GOT3 (cell line): ENCODE data around the gene GOLGA3.
"Not testable (repeated sequence)": the region's sequence is repeated elsewhere in the genome, so short reads cannot be mapped to it uniquely, and the experiment has no call there.

Experiments
- DNase-seq: peaks from one replicate; lab custom pipeline; 2025; ENCODE audit warnings: mixed read lengths; lab: John Stamatoyannopoulos, UW

Gene GOLGA3

DNA sequence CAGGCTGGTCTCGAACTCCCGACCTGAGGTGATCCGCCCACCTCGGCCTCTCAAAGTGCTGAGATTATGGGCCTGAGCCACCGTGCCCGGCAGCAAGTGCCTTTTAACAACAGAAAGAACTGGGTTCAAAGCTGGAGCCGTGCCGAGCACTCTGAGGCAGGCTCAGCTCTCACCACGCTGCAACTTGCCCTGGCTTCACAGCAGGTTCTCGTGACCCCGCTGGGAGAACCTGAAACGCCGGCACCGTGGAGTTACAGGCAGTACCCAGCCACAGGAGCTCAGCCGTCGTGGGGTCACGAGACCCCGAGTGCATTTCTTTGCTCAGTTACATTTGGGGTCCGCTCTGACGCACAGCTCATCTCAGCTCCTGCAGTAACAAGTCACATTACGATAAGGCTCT, 14.4 kb downstream of the GOLGA3 start:
- no peak for DNase-seq

DNA sequence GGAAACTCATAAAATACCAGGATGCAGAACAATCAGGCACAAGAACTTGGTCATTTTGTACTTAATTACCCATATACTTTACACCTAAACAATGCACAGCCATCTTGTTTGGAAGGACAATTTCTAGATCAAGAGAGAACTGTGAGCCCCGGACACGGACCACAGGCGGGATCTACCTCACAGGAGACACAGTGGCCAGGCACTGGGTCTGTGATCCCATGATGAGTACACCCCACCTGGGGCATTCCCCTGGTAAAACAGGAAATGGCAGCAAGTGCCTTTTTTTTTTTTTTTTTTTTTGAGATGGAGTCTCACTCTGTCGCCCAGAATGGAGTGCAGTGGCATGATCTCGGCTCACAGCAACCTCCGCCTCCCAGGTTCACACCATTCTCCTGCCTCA, 15.2 kb downstream of the GOLGA3 start:
- DNase-seq: no peak

DNA sequence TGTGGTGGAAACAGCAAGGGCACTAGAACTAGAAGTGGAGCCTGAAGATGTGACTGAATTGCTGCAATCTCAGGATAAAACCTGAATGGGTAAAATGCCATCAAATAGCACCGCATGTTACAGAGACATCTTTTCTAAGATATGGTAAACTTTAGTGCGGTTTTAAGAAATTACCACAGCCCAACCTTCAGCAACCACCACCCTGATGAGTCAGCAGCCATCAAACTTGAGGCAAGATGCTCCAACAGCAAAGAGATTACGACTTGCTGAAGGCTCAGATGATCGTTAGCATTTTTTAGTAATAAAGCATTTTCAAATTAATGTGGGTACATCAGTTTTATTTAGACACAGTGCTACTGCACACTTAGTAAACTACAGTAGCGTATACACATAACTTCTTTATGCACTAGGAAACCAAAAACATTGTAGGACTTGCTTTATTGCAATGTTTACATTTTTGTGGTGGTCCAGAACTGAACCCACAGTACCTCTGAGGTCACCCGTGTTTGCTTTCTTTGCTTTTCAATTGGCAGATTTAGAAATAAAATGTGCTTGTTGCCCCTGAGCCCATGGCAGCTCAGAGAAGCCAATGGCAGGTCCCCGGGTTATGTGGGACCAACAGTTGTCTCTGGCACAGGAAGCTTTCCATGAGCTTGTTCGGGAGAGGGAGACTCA, 15.9 kb downstream of the GOLGA3 start:
- no peak for DNase-seq

DNA sequence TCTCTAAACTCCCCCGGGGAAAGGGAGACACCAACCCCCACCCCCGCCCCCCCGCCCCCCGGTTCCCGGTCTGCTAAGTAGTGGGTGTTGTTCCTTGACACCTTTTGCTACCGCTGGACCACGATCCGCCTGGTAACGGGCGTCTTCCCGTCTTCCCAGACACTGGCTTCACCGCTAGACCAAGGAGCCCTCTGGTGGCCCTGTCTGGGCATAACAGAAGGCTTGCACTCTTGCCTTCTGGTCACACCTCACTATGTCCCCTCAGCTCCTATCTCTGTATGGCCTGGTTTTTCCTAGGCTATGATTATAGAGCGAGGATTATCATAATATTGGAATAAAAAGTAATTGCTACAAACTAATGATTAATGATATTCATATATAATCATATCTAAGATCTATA, 19.3 kb downstream of the GOLGA3 start:
- not testable (repeated sequence) for DNase-seq

DNA sequence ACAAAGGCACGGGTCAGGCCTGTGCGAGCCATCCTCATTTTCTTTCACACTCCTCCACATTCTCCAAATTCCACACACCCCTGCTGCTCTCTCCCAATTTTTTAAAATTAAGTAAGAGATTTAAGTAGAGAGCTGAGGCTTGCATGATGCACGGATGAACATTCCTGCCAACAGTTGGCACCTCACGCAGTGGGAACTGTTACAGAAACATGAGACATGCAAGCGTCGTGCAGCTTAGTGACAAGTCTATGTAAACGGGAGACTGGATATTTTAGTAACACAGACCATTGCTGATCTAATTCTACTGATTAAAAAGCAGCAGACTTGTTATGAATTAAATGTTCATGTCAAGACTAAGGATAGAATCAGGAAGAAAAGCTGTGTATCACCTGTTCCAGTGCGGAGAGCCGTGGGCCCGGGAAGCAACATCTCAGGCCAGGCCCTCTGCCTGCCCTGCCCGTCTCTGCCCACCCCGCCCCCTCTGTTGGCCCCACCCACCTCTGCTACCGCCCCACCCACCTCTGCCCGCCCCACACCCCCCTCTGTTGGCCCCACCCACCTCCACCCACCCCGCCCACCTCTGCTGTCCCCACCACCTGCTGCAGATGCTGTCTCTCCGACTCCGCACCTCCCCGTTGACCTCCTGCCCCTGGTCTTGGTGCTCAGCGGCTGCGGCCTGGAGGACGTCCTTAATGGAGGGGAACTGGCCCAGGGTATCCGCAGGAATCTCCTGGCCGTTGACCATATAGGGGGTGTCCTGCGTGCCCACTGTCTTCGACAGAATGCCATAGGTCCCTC, 21.2 kb downstream of the GOLGA3 start:
- DNase-seq: no peak

DNA sequence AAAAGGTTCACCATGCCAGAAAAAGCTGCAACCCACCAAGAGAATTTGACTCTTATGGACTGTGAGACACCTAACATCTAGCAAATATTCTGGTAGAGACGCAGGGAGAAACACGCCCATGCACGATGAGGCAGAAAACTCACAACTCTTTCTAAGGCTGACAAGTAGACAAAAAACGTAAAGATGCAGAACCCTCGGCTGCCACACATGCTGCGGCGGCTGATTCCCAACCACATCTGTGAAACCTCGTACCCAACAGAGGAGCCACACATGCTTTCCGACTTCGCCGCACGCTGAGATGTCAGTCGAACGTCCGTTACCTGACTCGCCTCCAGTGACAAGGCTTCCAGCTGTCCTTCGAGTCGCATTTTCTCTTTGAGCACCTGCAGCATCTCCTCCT, 21.8 kb downstream of the GOLGA3 start:
- DNase-seq: no peak

DNA sequence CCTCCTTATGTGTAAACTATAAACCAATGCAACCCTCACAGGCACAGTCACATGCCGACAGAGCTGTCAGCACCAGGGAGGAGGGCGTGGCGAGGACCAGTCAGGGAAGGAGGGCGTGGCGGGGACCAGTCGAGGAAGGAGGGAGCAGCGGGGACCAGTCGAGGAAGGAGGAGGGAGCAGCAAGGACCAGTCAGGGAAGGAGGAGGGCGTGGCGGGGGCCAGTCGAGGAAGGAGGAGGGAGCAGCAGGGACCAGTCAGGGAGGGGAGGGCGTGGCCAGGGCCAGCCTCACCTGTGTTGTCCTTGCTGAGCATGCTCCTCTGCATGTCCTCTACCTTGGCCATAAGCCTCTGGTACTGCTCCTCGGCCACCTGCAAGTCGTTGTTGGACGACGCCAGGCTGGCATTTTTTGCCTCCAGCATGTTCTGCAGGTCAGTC, 24.2 kb downstream of the GOLGA3 start:
- DNase-seq: no peak

DNA sequence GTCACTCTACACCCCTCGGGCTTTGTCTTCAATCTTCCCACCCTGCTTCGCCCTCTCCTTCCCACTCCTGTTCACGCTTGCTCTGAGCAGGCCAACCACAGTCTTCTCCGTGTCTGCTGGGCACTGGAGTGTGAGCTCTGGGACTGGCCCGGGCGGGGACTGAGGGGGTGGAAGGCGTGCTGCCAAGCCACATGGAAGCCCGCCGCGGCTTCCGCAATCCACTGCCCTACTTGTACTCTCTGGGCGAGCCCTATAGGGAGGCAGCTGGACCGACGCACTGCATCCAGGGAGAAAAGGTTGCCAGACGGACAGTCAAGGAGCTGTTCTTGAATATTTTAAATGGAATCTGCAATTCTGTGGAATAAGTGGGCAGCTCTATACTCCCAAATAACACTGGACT, 24.8 kb downstream of the GOLGA3 start:
- DNase-seq: no peak

DNA sequence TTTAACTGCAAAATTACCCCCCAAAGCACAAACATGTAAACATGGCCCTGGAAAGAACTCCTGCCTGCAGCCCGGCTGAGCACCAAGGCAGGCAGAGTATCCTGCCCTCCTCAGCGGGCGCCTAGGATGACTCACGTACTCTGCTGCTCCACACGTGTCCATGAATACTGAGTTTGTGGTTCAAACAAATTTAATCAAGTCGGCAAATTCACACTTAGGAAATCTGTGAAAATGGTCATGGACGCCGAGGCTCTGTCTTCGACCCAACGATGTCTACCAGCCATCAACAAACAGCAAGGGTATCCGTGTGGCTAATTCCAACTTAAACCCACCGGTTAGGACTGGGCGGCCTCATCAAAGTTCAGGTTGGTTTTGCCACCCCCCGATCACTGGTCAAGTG, 25.5 kb downstream of the GOLGA3 start:
- DNase-seq: no peak

DNA sequence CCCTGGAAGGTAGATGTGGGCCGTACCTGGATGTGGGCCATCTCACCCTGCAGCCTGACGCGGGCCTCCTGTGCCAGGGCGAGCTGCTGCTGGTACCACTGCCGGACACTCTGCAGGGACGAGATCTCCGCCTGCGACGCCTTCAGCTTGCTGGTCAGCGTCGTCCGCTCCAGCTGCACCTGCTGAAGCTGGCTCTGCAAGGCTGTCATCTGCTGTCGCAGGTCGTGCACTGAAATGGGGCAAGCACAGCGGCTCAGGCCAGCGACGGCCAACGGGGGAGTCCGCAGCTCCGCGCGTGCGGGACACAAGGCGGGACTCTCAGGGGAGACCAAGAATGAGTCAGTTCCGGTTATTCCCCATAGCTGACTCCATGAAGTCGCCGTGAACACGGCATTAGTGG, 26.9 kb downstream of the GOLGA3 start:
- no peak for DNase-seq

DNA sequence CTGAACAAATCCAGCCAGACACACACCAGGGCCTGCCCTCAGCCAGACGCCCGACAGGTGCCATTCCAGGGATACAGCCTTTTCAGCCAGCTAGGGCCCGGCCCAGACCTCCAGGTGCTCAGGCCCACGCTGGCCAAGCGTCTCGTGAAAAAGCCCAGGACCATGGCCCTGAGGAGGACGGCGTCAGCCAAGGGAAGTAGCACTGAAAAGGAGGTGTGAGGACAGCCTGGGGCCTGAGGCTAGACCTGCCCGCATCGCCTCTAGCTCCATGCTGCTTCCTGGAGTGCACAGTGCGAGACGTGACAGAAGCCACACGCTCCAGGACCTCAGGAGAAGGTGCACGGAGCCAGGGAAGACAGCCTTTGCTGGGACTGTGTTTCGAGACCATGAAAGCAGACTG, 29.8 kb downstream of the GOLGA3 start:
- no peak for DNase-seq

DNA sequence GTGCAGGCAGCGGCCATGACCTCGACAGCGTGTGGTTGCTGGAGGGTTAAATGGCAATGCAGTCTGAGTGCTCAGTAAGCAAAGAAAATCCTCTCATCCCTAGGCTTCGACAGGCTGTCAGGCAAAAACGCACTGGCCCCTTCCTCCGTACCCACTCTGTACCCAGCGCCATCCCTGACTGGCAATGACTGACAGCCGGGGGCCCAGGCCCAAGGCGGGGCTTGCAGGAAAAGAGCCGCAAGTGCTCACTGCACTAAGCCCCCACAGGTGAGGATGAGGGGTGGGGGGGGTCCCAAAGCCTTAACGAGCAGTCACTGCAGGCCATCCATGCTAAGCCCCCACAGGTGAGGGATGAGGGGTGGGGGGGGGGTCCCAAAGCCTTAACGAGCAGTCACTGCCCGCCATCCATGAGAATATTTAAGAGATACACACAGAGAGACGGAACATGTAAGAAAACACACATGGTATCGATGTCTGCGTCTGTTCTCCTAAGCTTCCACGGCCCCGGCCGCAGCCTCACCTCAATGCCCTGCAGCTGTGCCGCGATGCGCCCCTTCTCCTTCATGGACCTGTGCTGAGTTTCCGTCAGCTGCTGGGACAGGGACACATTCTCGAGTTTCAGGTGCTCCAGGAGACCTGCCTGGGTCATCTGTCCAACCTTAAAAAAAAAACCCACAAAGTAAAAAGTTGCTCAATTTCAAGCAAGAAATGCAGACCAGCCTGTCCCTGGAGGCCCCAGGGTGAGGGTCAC, 30.7 kb downstream of the GOLGA3 start:
- no peak for DNase-seq

DNA sequence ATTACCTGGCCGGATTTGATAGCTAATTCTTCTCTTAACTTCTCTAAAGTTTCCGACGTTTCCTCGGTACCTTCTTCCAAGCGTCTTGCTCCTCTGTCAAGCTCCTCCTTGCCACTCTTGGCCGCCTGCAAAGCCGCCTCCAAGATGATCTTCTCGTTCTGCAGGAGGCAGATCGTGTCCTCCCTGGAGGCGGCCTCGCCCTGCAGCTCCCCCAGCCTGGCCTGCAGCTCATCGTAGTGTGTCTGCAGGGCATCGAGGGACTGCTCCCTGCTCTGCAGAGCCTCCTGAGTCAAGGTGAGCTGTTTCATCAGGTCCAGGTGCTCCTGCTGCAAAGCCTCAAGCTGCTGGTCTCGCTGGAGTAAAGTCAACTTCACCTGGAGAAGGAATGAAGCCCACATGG, 32.8 kb downstream of the GOLGA3 start:
- DNase-seq: no peak

DNA sequence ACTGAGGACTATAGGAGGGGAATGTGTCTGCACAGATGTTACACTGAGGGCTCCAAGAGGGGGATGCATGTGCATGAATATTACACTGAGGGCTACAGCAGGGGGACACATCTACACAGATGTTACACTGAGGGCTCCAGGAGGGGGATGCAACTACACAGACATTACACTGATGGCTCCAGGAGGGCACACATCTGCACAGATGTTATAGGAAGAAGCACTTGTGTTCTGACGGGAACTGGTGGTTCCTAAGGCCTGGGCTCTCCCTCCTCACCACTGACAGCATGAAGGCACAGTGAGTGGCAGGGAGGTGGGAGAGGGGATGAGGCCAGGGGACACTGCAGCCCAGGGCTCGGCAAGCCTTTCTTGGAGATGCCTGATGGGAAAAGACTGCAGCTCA, 36.7 kb downstream of the GOLGA3 start:
- DNase-seq: not testable (repeated sequence)

DNA sequence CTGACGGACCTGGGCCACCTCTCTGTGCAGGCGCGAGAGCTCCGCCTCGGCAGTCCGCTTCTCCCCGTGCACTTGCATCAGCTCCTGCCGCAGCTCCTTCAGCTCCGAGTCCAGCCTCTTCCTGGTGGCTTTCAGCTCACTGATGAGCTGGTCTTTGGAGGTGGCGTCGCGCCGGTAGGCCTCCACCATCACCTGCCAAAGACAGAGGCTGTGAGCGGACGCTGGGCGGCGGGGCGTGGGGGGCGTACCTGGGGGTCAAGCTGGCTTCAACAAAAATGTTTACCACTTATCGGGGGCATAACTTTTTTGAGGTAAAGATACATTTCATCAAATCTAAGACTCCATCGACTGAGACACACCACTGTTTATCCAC, 39.6 kb downstream of the GOLGA3 start:
- no peak for DNase-seq

DNA sequence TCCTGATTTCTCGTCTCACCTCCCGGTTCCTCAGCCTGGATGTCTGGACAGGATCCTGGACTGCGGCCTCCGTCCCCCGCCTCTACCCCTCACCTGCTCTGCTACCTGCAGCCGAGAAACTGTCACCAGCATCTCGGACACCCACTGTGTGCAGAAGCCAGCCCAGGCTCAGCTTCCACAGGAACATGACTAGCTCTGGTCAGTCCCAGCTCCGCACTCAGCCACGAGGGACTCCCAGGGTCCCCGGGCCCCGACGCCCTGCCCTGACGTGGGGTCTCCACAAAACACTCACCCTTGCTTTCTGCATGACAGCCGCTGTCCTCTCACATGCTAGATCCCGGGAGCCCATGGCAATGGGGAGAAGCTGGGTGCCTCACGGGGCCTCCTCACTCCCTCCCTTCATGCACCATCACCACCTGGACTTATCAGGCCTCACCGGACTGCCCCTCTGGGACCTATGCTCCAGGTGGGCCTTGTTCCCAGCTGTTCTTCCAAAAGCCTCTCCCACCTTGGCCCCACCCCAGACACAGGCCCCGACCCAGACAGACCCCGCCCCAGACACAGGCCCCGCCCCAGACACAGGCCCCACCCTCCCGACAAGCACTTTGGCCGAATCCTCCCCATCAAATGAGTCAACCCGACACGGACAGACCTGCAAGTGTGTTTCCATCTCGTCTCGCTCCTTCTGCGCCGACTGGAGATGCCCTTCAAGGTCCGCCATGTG, 40.1 kb downstream of the GOLGA3 start:
- no peak for DNase-seq

DNA sequence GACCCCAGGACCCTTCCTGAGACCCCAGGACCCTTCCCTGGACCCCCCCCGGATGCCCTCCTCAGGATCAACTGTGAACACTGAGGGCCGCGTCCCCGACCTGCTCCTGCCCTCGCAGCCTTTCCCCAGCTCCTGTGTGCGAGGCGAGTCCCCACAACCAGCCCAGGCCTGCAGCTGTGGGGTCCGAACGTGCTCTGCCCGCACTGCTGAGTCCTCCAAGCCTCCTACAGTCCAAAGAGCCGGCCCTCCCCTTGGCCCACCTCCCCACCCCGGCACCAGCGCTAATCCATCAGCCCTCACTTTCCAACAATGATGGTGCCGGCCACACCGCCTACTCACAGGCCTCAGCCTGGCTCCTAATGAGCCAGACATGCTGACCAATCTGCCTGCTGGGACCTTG, 40.8 kb downstream of the GOLGA3 start:
- no peak for DNase-seq

DNA sequence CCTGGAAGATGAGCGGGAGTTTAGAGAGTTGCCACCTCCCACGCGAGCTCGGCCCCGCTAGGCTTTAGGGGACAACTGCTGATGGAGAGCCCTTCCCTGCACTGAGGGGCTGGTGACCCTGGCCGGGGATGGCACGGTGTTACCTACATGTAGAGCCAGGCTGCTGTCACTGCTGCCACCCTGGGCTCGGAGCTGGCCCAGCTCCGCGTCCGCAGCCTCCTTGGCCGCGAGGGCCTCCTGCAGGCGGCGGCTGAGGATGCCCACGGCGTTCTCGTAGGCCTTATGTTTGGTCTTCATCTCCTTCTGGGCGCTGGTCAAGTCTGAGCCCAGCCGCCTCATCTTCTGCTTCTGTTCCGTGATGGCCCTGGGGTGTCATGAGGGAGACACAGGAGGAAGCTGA, 42.5 kb downstream of the GOLGA3 start:
- DNase-seq: no peak

DNA sequence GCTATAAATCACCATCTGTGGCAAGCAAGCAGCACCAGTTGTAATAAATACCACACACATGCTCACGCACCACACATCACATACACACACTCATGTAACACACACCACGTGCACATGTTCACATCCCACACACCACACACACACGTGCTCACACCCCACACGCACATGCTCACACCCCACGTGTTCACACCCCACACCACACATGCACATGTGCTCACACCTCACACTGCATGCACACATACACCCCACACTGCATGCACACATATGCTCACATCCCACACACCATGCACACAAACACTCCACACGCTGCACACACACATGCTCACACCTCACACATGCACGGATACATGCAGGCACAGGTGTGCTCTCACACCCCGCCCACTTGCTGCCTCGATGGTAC, 44.1 kb downstream of the GOLGA3 start:
- DNase-seq: no peak

DNA sequence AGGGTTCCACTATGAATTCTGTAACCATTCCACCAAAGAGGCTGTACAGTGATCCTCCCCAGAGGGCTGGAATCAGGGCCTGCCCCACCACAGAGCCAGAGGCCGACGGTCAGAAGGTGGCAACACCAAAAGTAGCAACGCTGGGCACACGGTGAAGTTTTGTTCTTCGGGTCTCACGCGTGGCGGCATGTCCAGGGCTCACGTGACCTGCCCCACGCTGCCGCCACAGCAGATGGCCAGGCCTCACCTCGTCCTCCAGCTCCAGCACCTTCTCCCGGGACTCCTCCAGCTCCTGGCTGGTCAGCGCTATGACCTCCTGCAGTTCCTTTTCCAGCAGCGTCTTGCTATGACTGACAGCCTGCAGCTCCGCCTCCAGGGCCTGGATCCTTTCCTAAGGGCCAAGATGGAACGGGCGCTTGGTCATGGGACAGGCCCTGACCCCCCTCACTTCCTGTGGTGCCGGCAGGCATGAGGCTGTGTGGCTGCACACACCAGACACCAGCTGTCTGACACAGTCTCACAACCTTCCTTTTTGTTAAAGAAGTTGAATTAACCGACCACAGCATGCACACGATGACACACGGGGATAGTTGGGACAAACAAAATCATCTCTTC, 44.6 kb downstream of the GOLGA3 start:
- no peak for DNase-seq

DNA sequence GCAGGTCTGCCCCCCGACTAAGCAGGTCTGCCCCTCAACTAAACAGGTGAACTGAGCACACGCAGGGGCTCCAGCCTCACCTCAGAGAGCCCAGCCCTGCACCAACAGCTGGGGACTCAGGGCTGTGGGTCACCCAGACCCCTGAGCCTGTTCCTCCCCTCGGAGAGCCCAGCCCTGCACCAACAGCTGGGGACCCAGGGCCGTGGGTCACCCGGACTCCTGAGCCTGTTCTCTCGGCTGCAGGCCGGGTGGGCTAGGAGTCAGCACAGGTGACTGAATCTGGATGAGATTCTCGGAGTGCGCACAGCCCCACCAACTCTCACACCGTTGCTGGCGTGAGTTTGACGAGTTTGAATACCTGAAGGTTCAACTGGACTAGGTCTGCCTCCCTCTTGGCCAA, 46.7 kb downstream of the GOLGA3 start:
- DNase-seq: no peak

DNA sequence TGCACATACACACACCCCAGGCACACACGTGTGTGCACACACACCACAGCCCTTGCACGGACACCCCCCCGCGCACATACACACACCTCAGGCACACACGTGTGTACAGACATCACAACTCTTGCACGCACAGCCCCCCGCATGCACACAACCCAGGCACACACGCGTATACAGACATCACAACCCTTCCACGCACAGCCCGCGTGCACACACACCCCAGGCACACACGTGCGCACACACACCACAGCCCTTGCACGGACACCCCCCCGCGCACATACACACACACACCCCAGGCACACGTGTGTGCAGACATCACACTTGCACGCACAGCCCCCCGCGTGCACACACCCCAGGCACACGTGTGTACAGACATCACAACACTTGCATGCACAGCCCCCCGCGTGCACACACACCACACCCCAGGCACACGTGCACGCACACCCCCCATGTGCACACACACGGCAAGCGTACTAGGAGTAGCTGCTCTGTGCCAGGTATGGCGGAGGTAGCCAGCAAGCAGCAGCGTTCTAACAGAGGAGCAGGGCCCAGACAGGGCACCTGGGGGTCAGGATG, 48.8 kb downstream of the GOLGA3 start:
- DNase-seq: no peak
